Activated CD8-positive, alpha-beta memory T cell treated with anti-CD3 and anti-CD28 coated beads, Interleukin-2, amount 10 ng/mL, durations not matched to agents 7 days and 5 days (primary cell): Measurements from ENCODE around the gene CHCHD1. TPM values are rescaled to one million over a fixed set of nuclear protein-coding genes. Genes with fewer than 3 reads are reported as not detected.
A peak's percentile ranks its signal among the peaks of the same experiment; 100 is the strongest.
"Not testable (repeated sequence)": the region's sequence is repeated elsewhere in the genome, so short reads cannot be mapped to it uniquely, and the experiment has no call there.

Source experiments
- ATAC-seq: fragments of 150-1000 bp; cut with Tn5 transposase; one replicate; pipeline ENCODE4 v1.10.0; 2021; ENCODE audit warnings: moderate library complexity
- CTCF ChIA-PET: fragments of 350-600 bp; sonication (Branson Sonifier 250); formaldehyde crosslinking; loops from one replicate; lab custom pipeline; 2021; ENCODE audit warnings: antibody characterized with exemption; lab: Charles Lee
- DNase-seq: peaks from one replicate; pipeline ENCODE4 v3.0.0-alpha.2; 2020
- H3K27ac Mint-ChIP-seq: one replicate; pipeline ENCODE4 v1.8.0; 2021; ENCODE audit warnings: mild to moderate bottlenecking, mixed read lengths
- H3K27me3 Mint-ChIP-seq: one replicate; pipeline ENCODE4 v1.8.0; 2021; ENCODE audit warnings: mixed read lengths
- H3K36me3 Mint-ChIP-seq: one replicate; pipeline ENCODE4 v1.8.0; 2021; ENCODE audit warnings: mild to moderate bottlenecking, mixed read lengths
- H3K4me1 Mint-ChIP-seq: one replicate; pipeline ENCODE4 v1.8.0; 2021; ENCODE audit warnings: mixed read lengths
- H3K4me3 Mint-ChIP-seq: one replicate; pipeline ENCODE4 v1.8.0; 2021; ENCODE audit warnings: mild to moderate bottlenecking, moderate library complexity, mixed read lengths
- H3K9me3 Mint-ChIP-seq: one replicate; pipeline ENCODE4 v1.8.0; 2022; ENCODE audit warnings: low read depth, mixed read lengths
- total RNA-seq, 2 experiments: library from RNA; stranded (reverse); gene quantifications; one replicate each; pipeline ENCODE4 v1.2.3, GENCODE V29; 2021

CHCHD1 gene
- total RNA-seq, 2 experiments from 2014 or later = 29.0 to 36.2 TPM

GRCh38 chr10:73788864-73789658, 7.2 kb downstream of the CHCHD1 start:
- Mint-ChIP-seq H3K9me3 (no peaks in the 10 kb centered on the region), H3K4me3 (no peak overlapping the region), H3K27ac (no peak overlapping the region), H3K27me3 (no peaks in the 10 kb centered on the region), H3K36me3 (peaks cover 18% of the 10 kb centered on the region), H3K4me1 (peaks cover 24% of the 10 kb centered on the region)
- no peak for ATAC-seq
- CTCF ChIA-PET = interaction anchor here (0.9 to 1.3 kb wide), 2 partner anchors 16 to 91 kb away, joined by 3 to 4 read pairs; no protein-coding TSS in a partner anchor
- no peak for DNase-seq

DNA sequence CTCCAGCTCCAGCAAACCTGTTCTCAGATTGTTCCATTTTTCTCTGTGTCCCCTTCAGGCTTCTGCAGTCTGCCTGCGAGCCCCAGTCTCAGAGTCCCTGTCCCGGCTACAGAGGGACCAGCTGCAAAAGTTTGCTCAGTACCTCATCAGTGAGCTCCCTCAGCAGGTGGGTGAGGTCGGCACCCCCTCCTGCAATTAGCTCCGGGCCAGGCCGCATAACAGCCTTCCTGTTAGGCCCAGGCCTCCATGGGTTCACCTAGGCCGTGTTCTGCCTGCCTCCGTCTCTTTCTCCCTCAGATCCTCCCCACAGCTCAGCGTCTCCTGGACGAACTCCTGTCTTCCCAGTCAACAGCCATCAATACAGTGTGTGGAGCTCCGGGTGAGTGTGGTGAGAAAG, 7.8 kb downstream of the CHCHD1 start:
- CTCF ChIA-PET = interaction anchor here (1.3 kb wide), 1 partner anchor 16 kb away, joined by 4 read pairs; no protein-coding TSS in a partner anchor
- Mint-ChIP-seq H3K36me3 (peaks cover 22% of the 10 kb centered on the region), H3K4me1 (peaks cover 19% of the 10 kb centered on the region), H3K4me3 (no peak overlapping the region), H3K27ac (no peak overlapping the region), H3K27me3 (no peaks in the 10 kb centered on the region), H3K9me3 (no peaks in the 10 kb centered on the region)
- ATAC-seq (no peak), DNase-seq (no peak)

DNA sequence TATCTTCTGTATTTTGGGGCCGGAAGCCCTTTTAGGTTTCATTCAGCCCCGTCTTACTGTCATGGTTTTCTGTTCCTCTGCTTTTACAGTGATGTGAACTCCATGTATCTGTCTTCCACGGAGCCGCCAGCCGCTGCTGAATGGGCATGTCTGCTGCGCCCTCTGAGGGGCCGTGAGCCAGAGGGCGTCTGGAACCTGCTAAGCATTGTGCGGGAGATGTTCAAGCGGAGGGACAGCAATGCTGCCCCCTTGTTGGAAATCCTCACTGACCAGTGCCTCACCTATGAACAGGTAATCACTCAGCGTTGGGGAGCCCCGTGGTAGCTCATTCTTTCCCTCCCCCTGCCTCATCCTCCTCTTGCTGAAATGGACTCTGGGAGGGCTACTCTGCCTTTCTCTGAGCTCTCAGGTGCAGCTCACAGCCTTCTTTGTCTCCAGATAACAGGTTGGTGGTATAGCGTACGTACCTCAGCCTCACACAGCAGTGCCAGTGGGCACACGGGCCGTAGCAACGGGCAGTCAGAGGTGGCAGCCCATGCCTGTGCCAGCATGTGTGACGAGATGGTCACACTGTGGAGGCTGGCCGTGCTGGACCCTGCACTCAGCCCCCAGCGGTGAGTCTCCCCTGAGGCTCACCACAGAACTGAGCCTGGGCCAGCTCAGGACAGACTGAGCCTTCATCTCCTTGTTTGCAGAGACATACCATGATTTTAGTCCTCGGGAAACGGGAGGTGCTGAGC, 9.2 kb downstream of the CHCHD1 start:
- CTCF ChIA-PET = no interaction called here
- H3K27me3 Mint-ChIP-seq = no peaks in the 10 kb centered on the region

GRCh38 chr10:73791871-73792400, 10.1 kb downstream of the CHCHD1 start:
- Mint-ChIP-seq H3K4me3 (no peak overlapping the region), H3K4me1 (peaks cover 8% of the 10 kb centered on the region), H3K27me3 (no peaks in the 10 kb centered on the region), H3K36me3 (peaks cover 28% of the 10 kb centered on the region), H3K9me3 (no peaks in the 10 kb centered on the region), H3K27ac (no peak overlapping the region)
- ATAC-seq = no peak
- CTCF ChIA-PET = no interaction called here
- DNase-seq = no peak

More for the DNA sequence above, 9.2 kb downstream of the CHCHD1 start:
- peaks cover 15% of the 10 kb centered on the region for H3K4me1 Mint-ChIP-seq
- no peak overlapping the region for H3K4me3 Mint-ChIP-seq
- H3K27ac Mint-ChIP-seq = no peak overlapping the region
- no peak for ATAC-seq
- no peaks in the 10 kb centered on the region for H3K9me3 Mint-ChIP-seq
- peaks cover 27% of the 10 kb centered on the region for H3K36me3 Mint-ChIP-seq
- no peak for DNase-seq

DNA sequence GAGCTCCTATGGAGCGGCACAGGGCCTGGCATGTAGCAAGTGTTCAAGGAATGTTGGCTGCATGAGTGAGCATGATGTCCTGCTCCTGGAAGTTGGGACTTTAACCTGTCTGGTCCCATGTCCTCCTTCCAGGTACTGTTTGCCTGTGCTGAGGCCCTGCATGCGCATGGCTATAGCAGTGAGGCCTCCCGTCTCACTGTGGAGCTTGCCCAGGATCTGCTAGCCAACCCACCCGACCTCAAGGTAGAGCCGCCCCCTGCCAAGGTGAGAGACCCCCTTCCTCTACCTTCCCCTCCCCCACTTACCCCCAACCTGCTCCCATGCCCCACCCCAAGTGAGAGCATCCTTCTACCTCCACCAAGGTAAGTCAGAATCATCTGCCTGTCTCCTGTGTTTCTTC, 11.6 kb downstream of the CHCHD1 start:
- CTCF ChIA-PET = interaction anchor here (0.8 kb wide), 1 partner anchor 10 kb away, joined by 3 read pairs; no protein-coding TSS in a partner anchor
- no peak overlapping the region for H3K4me3 Mint-ChIP-seq
- ATAC-seq (no peak), DNase-seq (no peak)
- no peaks in the 10 kb centered on the region for H3K9me3 Mint-ChIP-seq
- H3K27me3 Mint-ChIP-seq = no peaks in the 10 kb centered on the region
- H3K4me1 Mint-ChIP-seq = no peaks in the 10 kb centered on the region
- no peak overlapping the region for H3K27ac Mint-ChIP-seq
- peaks cover 26% of the 10 kb centered on the region for H3K36me3 Mint-ChIP-seq

DNA sequence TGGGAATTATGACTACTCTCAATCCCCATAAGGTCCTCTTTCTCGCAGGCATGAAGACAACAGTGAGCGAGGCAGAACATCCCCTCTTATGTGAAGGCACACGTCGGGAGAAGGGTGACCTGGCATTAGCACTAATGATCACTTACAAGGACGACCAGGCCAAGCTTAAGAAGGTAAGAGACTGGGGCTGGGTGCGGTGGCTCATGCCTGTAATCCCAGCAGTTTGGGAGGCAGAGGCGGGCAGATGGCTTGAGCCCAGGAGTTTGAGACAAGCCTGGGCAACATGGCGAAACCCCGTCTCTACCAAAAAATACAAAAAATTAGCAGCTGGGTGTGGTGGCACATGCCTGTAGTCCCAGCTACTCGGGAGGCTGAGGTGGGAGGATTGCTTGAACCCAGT, 13.6 kb downstream of the CHCHD1 start:
- H3K4me3 Mint-ChIP-seq, H3K27me3 Mint-ChIP-seq, DNase-seq, ATAC-seq, H3K4me1 Mint-ChIP-seq, H3K27ac Mint-ChIP-seq, H3K9me3 Mint-ChIP-seq: not testable (repeated sequence)
- CTCF ChIA-PET = interaction anchor here (0.6 to 1.8 kb wide), 3 partner anchors 10 to 156 kb away, joined by 3 to 6 read pairs (median 4); partner anchors contain the start of gene CHCHD1
- H3K36me3 Mint-ChIP-seq = peaks cover 21% of the 10 kb centered on the region

- CTCF ChIA-PET = interaction anchor here (0.6 kb wide), 1 partner anchor 157 kb away, joined by 3 read pairs; no protein-coding TSS in a partner anchor
- not testable (repeated sequence) for H3K27ac Mint-ChIP-seq, H3K4me3 Mint-ChIP-seq, H3K4me1 Mint-ChIP-seq, H3K27me3 Mint-ChIP-seq, ATAC-seq, H3K9me3 Mint-ChIP-seq, DNase-seq
- peaks cover 19% of the 10 kb centered on the region for H3K36me3 Mint-ChIP-seq
These were observed 14.2 kb downstream of the CHCHD1 start for GRCh38 chr10:73796035-73796434.

DNA sequence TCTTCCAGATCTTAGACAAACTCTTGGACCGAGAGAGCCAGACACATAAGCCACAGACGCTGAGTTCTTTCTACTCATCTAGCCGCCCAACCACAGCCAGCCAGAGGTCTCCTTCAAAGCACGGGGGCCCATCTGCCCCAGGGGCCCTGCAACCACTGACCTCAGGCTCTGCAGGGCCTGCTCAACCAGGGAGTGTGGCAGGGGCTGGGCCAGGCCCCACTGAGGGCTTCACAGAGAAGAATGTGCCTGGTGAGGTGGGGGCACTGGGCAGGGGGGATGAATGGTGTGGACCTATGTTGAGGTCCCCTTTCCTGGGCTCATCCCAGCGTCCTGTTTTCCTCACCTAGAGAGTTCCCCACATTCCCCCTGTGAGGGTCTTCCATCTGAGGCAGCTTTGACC, 14.9 kb downstream of the CHCHD1 start:
- ATAC-seq (no peak), DNase-seq (no peak)
- Mint-ChIP-seq H3K27me3 (no peaks in the 10 kb centered on the region), H3K4me1 (no peaks in the 10 kb centered on the region), H3K4me3 (no peak overlapping the region), H3K9me3 (no peaks in the 10 kb centered on the region), H3K27ac (no peak overlapping the region), H3K36me3 (peaks cover 15% of the 10 kb centered on the region)
- CTCF ChIA-PET = no interaction called here

DNA sequence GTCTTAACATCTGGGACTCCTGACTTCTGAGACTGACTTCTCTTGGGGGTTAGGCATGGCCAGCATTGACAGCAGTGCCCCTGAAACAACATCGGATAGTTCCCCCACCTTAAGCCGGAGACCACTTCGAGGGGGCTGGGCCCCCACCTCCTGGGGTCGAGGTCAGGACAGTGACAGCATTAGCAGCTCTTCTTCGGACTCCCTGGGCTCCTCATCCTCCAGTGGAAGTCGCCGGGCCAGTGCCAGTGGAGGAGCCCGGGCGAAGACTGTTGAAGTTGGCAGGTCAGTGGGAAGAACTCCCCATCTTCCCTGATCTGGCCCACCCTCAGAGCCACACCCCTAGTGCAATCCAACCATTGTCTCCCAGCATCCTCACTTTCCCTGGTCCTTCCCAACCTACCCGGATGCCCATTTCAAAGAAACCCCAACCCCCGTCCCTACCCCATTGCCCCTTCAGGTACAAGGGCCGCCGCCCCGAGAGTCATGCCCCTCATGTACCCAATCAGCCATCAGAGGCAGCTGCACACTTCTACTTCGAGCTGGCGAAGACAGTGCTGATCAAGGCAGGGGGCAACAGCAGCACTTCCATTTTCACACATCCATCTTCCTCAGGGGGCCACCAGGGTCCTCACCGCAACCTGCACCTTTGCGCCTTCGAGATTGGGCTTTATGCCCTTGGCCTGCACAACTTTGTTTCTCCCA, 15.6 kb downstream of the CHCHD1 start:
- ATAC-seq (no peak), DNase-seq (no peak)
- CTCF ChIA-PET = no interaction called here
- H3K27ac Mint-ChIP-seq = no peak overlapping the region
- H3K4me3 Mint-ChIP-seq = no peak overlapping the region
- no peaks in the 10 kb centered on the region for H3K9me3 Mint-ChIP-seq
- H3K36me3 Mint-ChIP-seq = peaks cover 17% of the 10 kb centered on the region
- H3K27me3 Mint-ChIP-seq = no peaks in the 10 kb centered on the region
- no peaks in the 10 kb centered on the region for H3K4me1 Mint-ChIP-seq

DNA sequence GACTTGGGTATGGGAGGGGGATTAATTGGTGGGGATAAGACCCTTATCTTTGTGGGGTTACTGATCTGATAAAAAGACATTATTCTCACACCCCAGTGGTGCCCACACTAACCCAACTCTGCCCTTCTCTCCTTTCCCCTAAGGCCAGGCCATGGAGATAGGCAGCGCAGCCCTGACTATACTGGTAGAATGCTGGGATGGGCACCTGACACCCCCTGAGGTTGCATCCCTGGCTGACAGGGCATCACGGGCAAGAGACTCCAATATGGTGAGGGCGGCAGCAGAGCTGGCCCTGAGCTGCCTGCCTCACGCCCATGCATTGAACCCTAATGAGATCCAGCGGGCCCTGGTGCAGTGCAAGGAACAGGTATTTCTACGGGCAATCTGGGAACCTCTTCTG, 16.2 kb downstream of the CHCHD1 start:
- H3K4me3 Mint-ChIP-seq = no peak overlapping the region
- ATAC-seq = no peak
- CTCF ChIA-PET = no interaction called here
- H3K27ac Mint-ChIP-seq = no peak overlapping the region
- H3K4me1 Mint-ChIP-seq = no peaks in the 10 kb centered on the region
- H3K27me3 Mint-ChIP-seq = no peaks in the 10 kb centered on the region
- H3K36me3 Mint-ChIP-seq = peaks cover 21% of the 10 kb centered on the region
- H3K9me3 Mint-ChIP-seq = no peaks in the 10 kb centered on the region
- DNase-seq = no peak

GRCh38 chr10:73798927-73799560, 17.2 kb downstream of the CHCHD1 start:
- no peak for DNase-seq
- peaks cover 6% of the 10 kb centered on the region for H3K4me1 Mint-ChIP-seq
- H3K9me3 Mint-ChIP-seq = no peaks in the 10 kb centered on the region
- peak; percentile 11 for ATAC-seq
- CTCF ChIA-PET = no interaction called here
- H3K36me3 Mint-ChIP-seq = peaks cover 27% of the 10 kb centered on the region
- no peak overlapping the region for H3K27ac Mint-ChIP-seq
- no peaks in the 10 kb centered on the region for H3K27me3 Mint-ChIP-seq
- H3K4me3 Mint-ChIP-seq = no peak overlapping the region

DNA sequence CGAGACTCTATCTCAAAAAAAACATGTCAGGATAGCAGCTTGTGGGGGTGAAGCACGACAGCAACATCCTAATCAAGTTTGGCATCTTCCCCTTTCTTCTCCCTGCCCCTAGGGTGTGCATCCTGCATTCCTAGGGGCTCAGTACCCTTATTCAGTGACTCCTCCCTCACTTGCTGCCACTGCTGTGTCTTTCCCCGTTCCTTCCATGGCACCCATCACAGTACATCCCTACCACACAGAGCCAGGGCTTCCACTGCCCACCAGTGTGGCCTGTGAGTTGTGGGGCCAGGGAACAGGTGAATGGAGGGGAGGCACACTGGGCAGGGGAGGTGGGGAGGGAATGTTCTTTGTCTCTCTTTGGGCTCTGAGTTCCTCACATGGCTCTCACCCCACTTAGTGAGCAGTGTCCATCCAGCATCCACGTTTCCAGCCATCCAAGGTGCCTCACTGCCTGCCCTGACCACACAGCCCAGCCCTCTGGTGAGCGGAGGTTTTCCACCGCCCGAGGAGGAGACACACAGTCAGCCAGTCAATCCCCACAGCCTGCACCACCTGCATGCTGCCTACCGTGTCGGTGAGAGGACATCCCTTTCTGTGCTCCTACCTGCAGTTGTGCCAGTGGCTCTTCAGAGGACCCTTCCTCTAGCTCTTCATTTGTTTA, 18.2 kb downstream of the CHCHD1 start:
- CTCF ChIA-PET = no interaction called here
- H3K4me1 Mint-ChIP-seq = peaks cover 8% of the 10 kb centered on the region
- H3K36me3 Mint-ChIP-seq = peaks cover 23% of the 10 kb centered on the region
- no peaks in the 10 kb centered on the region for H3K9me3 Mint-ChIP-seq
- H3K27ac Mint-ChIP-seq = no peak overlapping the region
- ATAC-seq (no peak), DNase-seq (no peak)
- no peaks in the 10 kb centered on the region for H3K27me3 Mint-ChIP-seq
- no peak overlapping the region for H3K4me3 Mint-ChIP-seq
